Glutamatergic neuron (in vitro differentiated cells): ENCODE data around the gene P3H2. TPM values are rescaled to one million over a fixed set of nuclear protein-coding genes. Genes with fewer than 3 reads are reported as not detected.

Experiments used
- DNase-seq: peaks from one replicate; pipeline ENCODE4 v3.0.0; 2022
- H3K27ac Mint-ChIP-seq: one replicate; pipeline ENCODE4 v1.8.0; 2020; ENCODE audit warnings: mild to moderate bottlenecking, mixed read lengths, inconsistent platforms; ENCODE audit not compliant: unreplicated experiment
- H3K27me3 Mint-ChIP-seq: one replicate; pipeline ENCODE4 v1.8.0; 2020; ENCODE audit warnings: mild to moderate bottlenecking, moderate library complexity, mixed read lengths, inconsistent platforms; ENCODE audit not compliant: unreplicated experiment
- H3K36me3 Mint-ChIP-seq: one replicate; pipeline ENCODE4 v1.8.0; 2020; ENCODE audit warnings: mild to moderate bottlenecking, mixed read lengths, inconsistent platforms; ENCODE audit not compliant: unreplicated experiment
- H3K4me1 Mint-ChIP-seq: one replicate; pipeline ENCODE4 v1.8.0; 2020; ENCODE audit warnings: mild to moderate bottlenecking, low read depth, mixed read lengths, inconsistent platforms; ENCODE audit not compliant: unreplicated experiment
- H3K4me3 Mint-ChIP-seq: one replicate; pipeline ENCODE4 v1.8.0; 2020; ENCODE audit warnings: mild to moderate bottlenecking, mixed read lengths, inconsistent platforms; ENCODE audit not compliant: unreplicated experiment
- H3K9me3 Mint-ChIP-seq: one replicate; pipeline ENCODE4 v1.8.0; 2020; ENCODE audit warnings: mild to moderate bottlenecking, moderate library complexity, mixed read lengths, inconsistent platforms; ENCODE audit not compliant: unreplicated experiment
- total RNA-seq: library from RNA; stranded (reverse); fragmentation: NEBNext Ultra II Directional; extraction: Animal tissue kit (Norgen Biotek cat#: 25700); gene quantifications from one replicate; pipeline ENCODE4 v1.2.1, GENCODE V29; 2021; ENCODE audit not compliant: unreplicated experiment
- TF ChIP-seq, protein P1 (sequence below): fragments of 200-600 bp; sonication (generic); IDR thresholded peaks from one replicate; pipeline ENCODE4 v1.5.0; 2021; ENCODE audit not compliant: partially characterized antibody, unreplicated experiment

The P3H2 gene
- total RNA-seq, 1 donor from 2014 or later = 28.6 TPM

DNA sequence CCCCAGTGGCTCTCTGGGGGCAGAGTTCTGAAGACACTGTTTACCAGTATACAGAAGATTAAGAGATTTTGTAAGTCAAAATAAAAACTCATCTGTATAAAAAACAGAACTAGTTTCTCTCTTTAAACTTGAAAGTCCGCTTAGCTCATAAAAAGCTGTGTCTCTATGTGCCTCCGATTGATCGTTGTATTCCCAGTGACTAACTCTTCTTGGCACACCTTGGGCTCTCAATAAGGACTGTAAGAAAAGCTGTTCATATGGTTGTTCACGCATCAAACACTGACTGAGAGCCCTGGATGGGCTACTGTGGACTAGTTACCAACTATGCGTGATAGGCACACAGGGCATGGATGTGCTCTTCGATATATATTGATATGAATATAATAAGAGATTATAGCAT, 107.9 kb downstream of the P3H2 start:
- H3K36me3 Mint-ChIP-seq = no peaks in the 10 kb centered on the region
- no peak for DNase-seq
- H3K4me1 Mint-ChIP-seq = peaks cover 14% of the 10 kb centered on the region
- H3K4me3 Mint-ChIP-seq = no peak overlapping the region
- TF ChIP-seq, protein P1, sequence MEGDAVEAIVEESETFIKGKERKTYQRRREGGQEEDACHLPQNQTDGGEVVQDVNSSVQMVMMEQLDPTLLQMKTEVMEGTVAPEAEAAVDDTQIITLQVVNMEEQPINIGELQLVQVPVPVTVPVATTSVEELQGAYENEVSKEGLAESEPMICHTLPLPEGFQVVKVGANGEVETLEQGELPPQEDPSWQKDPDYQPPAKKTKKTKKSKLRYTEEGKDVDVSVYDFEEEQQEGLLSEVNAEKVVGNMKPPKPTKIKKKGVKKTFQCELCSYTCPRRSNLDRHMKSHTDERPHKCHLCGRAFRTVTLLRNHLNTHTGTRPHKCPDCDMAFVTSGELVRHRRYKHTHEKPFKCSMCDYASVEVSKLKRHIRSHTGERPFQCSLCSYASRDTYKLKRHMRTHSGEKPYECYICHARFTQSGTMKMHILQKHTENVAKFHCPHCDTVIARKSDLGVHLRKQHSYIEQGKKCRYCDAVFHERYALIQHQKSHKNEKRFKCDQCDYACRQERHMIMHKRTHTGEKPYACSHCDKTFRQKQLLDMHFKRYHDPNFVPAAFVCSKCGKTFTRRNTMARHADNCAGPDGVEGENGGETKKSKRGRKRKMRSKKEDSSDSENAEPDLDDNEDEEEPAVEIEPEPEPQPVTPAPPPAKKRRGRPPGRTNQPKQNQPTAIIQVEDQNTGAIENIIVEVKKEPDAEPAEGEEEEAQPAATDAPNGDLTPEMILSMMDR = no peak
- no peaks in the 10 kb centered on the region for H3K9me3 Mint-ChIP-seq
- no peak overlapping the region for H3K27ac Mint-ChIP-seq
- H3K27me3 Mint-ChIP-seq = no peaks in the 10 kb centered on the region

DNA sequence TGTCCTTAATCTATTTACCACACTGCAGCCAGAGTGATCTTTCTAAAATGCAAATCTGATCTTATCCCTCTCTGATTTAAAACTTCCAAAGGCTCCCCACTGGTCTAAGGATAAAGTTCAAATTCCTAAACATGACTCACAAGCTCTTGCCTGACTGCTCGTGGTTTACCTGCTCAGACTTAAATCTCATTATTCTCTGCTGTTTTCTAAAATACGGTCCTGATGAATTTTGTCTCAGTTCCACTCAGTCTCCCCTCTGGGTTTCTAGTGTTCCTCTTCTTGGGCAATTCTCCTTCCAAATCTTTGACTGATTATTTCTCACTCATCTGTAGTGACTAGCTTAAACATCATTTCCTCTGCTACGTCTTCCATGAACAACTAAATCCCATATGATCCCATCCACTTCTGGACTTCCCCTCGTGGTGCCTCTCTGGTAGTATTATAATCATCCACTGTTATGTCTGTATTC, 108.3 kb downstream of the P3H2 start:
- TF ChIP-seq, protein P1 = no peak
- Mint-ChIP-seq H3K4me1 (peaks cover 14% of the 10 kb centered on the region), H3K9me3 (no peaks in the 10 kb centered on the region), H3K36me3 (no peaks in the 10 kb centered on the region), H3K27ac (no peak overlapping the region), H3K4me3 (no peak overlapping the region), H3K27me3 (no peaks in the 10 kb centered on the region)
- DNase-seq = no peak

DNA sequence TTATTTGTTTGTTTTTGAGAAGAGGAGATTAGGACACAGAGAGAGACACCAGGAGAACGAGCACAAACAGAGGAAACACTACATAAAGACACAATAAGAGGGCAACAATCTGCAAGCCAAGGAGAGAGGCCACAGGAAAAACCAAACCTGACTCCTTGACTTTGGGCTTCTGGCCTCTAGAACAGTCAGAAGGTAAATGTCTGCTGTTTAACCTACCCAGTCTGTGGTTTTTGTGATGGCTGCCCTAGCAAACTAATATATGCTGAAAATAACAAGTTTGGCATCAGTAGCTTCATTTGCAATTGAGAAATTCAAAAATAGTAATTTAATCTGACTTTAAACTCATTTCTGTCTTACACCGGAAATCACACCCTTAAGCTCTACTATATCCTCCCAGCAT, 110.2 kb downstream of the P3H2 start:
- no peak overlapping the region for H3K27ac Mint-ChIP-seq
- H3K4me3 Mint-ChIP-seq = no peak overlapping the region
- TF ChIP-seq, protein P1 = no peak
- no peaks in the 10 kb centered on the region for H3K9me3 Mint-ChIP-seq
- no peaks in the 10 kb centered on the region for H3K27me3 Mint-ChIP-seq
- DNase-seq = no peak
- H3K4me1 Mint-ChIP-seq = peaks cover 14% of the 10 kb centered on the region
- no peaks in the 10 kb centered on the region for H3K36me3 Mint-ChIP-seq

DNA sequence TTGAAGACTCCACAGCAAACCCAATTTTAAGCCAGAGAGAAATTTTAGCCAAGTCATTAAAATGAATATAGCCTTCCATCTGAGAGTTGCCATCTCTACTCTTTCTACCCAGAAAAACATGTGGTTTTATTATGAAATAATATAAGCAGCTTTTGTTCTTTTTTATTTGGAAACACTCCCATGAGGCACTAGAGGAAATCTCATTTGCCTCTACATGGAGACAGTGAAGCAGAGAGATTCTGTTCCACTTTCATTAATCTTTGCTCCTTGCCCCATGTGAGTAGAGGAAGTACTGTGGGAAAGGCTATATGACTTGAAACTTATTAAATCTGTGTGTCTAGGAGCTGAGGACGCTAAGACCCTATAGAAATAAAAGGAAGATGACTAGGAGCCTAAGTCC, 111.1 kb downstream of the P3H2 start:
- no peak overlapping the region for H3K27ac Mint-ChIP-seq
- H3K27me3 Mint-ChIP-seq = no peaks in the 10 kb centered on the region
- no peaks in the 10 kb centered on the region for H3K9me3 Mint-ChIP-seq
- peaks cover 14% of the 10 kb centered on the region for H3K4me1 Mint-ChIP-seq
- H3K36me3 Mint-ChIP-seq = no peaks in the 10 kb centered on the region
- no peak overlapping the region for H3K4me3 Mint-ChIP-seq
- DNase-seq = no peak
- TF ChIP-seq, protein P1 = no peak

DNA sequence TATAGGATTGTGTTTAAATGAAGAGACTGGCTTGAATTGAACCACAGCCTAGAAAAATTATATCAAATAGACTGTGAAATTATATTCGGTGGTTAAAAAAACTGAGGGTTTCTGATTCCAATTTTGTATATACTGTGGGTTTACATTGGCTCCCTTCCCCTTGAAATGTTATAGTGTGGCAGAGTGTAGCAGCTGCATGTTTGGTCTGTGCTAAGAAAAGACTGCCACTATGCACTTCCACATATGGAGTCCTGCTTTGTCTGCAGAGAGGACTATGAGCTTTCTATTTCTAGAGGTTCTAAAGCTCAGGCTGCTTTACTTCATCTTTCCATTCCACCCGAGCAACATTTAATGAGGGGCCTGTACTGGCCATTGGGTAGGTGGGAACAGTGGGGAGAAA, 112.3 kb downstream of the P3H2 start:
- H3K36me3 Mint-ChIP-seq = no peaks in the 10 kb centered on the region
- H3K27ac Mint-ChIP-seq = no peak overlapping the region
- H3K27me3 Mint-ChIP-seq = no peaks in the 10 kb centered on the region
- H3K4me3 Mint-ChIP-seq = no peak overlapping the region
- no peak for DNase-seq
- peaks cover 16% of the 10 kb centered on the region for H3K4me1 Mint-ChIP-seq
- TF ChIP-seq, protein P1 = no peak
- no peaks in the 10 kb centered on the region for H3K9me3 Mint-ChIP-seq
